Common myeloid progenitor, CD34-positive (primary cell): ENCODE results near the gene ADCY9.
"Not testable (repeated sequence)": the region's sequence is repeated elsewhere in the genome, so short reads cannot be mapped to it uniquely, and the experiment has no call there.

ENCODE experiments used
- CTCF ChIA-PET: fragments of 350-600 bp; sonication (Branson Sonifier 250); formaldehyde crosslinking; loops from one replicate; lab custom pipeline; 2021; ENCODE audit warnings: antibody characterized with exemption; lab: Charles Lee
- POLR2A ChIA-PET: fragments of 350-600 bp; sonication (Branson Sonifier 250); formaldehyde crosslinking; loops from one replicate; lab custom pipeline; 2021; ENCODE audit warnings: antibody characterized with exemption; lab: Charles Lee
- DNase-seq, 3 donors: peaks; one replicate each; pipeline versions ENCODE4 v3.0.0 to v3.0.0-alpha.2; 2013
- H3K27ac ChIP-seq, 2 experiments: 1 replicate in 1 of 2; 2 replicates in 1 of 2; pipeline ENCODE4 v1.7.0; 2013; ENCODE audit warnings: inconsistent platforms in 2 of 2, low read length in 2 of 2, mild to moderate bottlenecking in 2 of 2, low read depth in 1 of 2, moderate library complexity in 1 of 2; ENCODE audit not compliant: severe bottlenecking in 2 of 2, insufficient read depth in 1 of 2, poor library complexity in 1 of 2
- H3K27me3 ChIP-seq, 5 experiments: replicated peaks in 2 of 5; 1 replicate in 3 of 5; 2 replicates in 2 of 5; pipeline versions ENCODE4 v1.6.1 to v1.7.0; 2013; ENCODE audit warnings: low read length in 4 of 5, mild to moderate bottlenecking in 2 of 5, moderate library complexity in 2 of 5, inconsistent platforms in 1 of 5; ENCODE audit not compliant: insufficient read depth in 5 of 5, control insufficient read depth in 4 of 5
- H3K36me3 ChIP-seq, 4 experiments: 1 replicate in 2 of 4; 2 replicates in 2 of 4; pipeline versions ENCODE4 v1.6.1 to v1.7.0; 2013; ENCODE audit warnings: low read length in 3 of 4, control low read depth in 1 of 4, mild to moderate bottlenecking in 1 of 4; ENCODE audit not compliant: control insufficient read depth in 4 of 4, insufficient read depth in 4 of 4
- H3K4me1 ChIP-seq, 4 experiments: 1 replicate in 3 of 4; 2 replicates in 1 of 4; pipeline versions ENCODE4 v1.6.1 to v1.7.1; 2013; ENCODE audit warnings: low read length in 3 of 4, mild to moderate bottlenecking in 3 of 4, control low read depth in 1 of 4, inconsistent platforms in 1 of 4, moderate library complexity in 1 of 4; ENCODE audit not compliant: control insufficient read depth in 4 of 4, insufficient read depth in 4 of 4; ENCODE audit errors: control extremely low read depth in 1 of 4
- H3K4me3 ChIP-seq, 7 experiments: 1 replicate in 4 of 7; 2 replicates in 3 of 7; pipeline versions ENCODE4 v1.5.1 to v1.7.0; 2013; ENCODE audit warnings: mild to moderate bottlenecking in 7 of 7, low read length in 6 of 7, moderate library complexity in 6 of 7, inconsistent platforms in 2 of 7, low read depth in 2 of 7, control low read depth in 1 of 7; ENCODE audit not compliant: insufficient read depth in 4 of 7, control insufficient read depth in 1 of 7; ENCODE audit errors: extremely low read depth in 1 of 7
- H3K9me3 ChIP-seq, 5 experiments: 1 replicate in 4 of 5; 2 replicates in 1 of 5; pipeline versions ENCODE4 v1.6.1 to v1.7.1; 2013; ENCODE audit warnings: low read length in 4 of 5, mild to moderate bottlenecking in 2 of 5, inconsistent platforms in 1 of 5, low read depth in 1 of 5, moderate library complexity in 1 of 5; ENCODE audit not compliant: control insufficient read depth in 4 of 5, insufficient read depth in 2 of 5; ENCODE audit errors: control extremely low read depth in 1 of 5
- WGBS: methylation state at CpG from one replicate; pipeline ENCODE4 v1.1.5; 2013; ENCODE audit not compliant: insufficient coverage; 5-methylcytosine and 5-hydroxymethylcytosine counted together

ADCY9 gene

DNA sequence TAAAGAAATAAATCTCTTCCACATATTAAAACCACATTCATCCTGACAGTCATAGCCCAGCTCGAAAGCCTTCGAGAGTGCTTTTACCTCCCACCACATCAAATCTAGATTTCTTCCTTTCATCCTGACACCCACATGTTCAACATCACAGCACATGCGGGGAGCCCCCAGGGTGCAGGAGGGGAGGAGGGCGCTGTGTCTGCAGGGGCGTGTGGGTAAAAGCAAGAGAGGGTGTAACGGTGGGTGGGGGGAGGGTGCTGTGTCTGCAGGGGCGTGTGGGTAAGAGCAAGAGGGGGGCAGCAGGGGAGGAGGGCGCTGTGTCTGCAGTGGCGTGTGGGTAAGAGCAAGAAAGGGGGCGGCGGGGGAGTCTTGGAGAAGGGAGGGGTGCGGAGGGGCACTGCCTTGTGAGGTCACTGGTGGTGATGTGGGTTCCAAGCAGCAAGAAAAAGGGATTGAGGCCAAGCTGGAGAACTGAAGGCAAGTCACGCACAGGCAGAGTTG, 34.7 kb downstream of the ADCY9 start:
- 83% methylated on average over 9 of the region's 13 CpGs for WGBS
- Histone ChIP-seq H3K27me3 (no peaks in the 10 kb centered on the region), H3K4me1 (peaks cover 0 to 2% (median 0%) of the 10 kb centered on the region in 4 experiments), H3K27ac (no peak overlapping the region), H3K36me3 (no peaks in the 10 kb centered on the region), H3K4me3 (no peak overlapping the region), H3K9me3 (no peaks in the 10 kb centered on the region)
- DNase-seq, result peak in 2 of 3 donors; percentile 6 to 7
- POLR2A ChIA-PET, result no interaction called here
- CTCF ChIA-PET, result interaction anchor here (0.9 kb wide), 1 partner anchor 28 kb away, joined by 4 read pairs; no protein-coding TSS in a partner anchor

DNA sequence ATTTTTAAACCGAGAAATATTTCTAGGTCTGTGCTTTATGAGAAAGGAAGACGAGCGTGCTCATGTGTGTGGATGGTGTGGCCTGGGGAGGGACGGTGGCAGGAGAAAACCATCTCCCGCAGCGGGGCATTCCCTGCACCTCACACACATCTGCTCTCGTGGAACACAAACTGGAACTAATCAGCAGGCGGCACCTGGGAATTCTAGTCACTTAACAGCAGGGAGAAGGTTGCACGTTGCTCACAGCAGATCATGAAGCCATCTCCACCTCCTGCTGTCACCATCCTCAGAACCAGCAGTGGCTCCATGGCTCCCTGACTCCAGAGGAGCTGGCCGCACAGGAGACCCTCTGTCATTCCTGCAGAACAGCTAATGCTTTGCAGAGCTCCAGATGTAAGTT, 35.2 kb downstream of the ADCY9 start:
- peaks cover 0 to 2% (median 0%) of the 10 kb centered on the region in 4 experiments for H3K4me1 ChIP-seq
- no peak overlapping the region for H3K4me3 ChIP-seq
- 91% methylated on average over 9 of the region's 10 CpGs for WGBS
- POLR2A ChIA-PET, result no interaction called here
- no peaks in the 10 kb centered on the region for H3K9me3 ChIP-seq
- no peak overlapping the region for H3K27ac ChIP-seq
- H3K27me3 ChIP-seq, result no peaks in the 10 kb centered on the region
- H3K36me3 ChIP-seq, result no peaks in the 10 kb centered on the region
- DNase-seq, result no peak
- CTCF ChIA-PET, result interaction anchor here (0.9 kb wide), 1 partner anchor 28 kb away, joined by 4 read pairs; no protein-coding TSS in a partner anchor

DNA sequence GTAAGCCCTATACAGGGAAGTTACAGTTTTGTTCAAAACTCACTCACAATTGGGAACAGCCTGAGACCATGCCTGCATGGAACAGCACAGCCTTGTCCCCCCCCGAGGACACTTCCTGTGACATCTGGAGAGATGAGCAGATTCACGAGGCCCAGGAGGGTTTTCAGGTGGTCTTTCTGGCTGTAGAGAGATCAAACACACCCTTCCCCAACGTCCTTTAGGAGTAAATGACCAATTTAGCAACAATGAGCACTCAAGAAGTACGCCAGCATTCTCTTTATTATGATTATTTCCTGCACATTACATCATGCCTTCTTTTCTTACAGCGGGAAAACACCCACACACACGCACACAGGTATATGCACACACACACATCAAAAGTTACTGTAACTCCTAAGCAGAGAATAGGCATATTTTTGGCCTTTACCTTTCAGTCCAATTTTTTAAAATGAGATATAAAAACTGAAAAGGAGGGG, 39.0 kb downstream of the ADCY9 start:
- Histone ChIP-seq H3K36me3 (no peaks in the 10 kb centered on the region), H3K4me3 (no peak overlapping the region), H3K4me1 (no peaks in the 10 kb centered on the region), H3K27me3 (no peaks in the 10 kb centered on the region), H3K9me3 (no peaks in the 10 kb centered on the region), H3K27ac (no peak overlapping the region)
- ChIA-PET POLR2A (no interaction called here), CTCF (no interaction called here)
- DNase-seq, result no peak
- 92% methylated on average over 2 of the region's 6 CpGs for WGBS

DNA sequence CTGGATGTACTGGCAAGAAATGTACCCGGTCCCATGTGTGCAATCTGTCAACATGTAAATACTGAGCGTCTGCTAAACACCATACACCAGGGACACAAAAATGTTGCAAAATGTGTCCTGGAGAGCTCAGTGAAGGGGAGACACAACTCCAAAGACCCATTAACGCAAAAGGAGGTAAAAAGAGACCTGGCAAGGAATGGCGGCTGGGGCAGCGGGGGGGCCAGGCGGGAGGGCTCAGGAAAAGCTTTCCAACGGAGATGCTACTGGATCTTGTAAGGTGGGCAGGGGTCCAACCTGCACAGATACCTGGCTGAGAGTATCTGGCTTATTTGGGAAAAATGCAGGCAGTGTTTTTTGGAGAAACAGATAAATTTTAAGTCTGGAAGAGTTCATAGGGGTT, 40.7 kb downstream of the ADCY9 start:
- Histone ChIP-seq H3K36me3 (no peaks in the 10 kb centered on the region), H3K27ac (no peak overlapping the region), H3K27me3 (no peaks in the 10 kb centered on the region), H3K4me3 (no peak overlapping the region), H3K9me3 (no peaks in the 10 kb centered on the region), H3K4me1 (no peaks in the 10 kb centered on the region)
- ChIA-PET CTCF (interaction anchor here (1.1 kb wide), 1 partner anchor 22 kb away, joined by 3 read pairs; no protein-coding TSS in a partner anchor), POLR2A (no interaction called here)
- DNase-seq, result no peak
- 98% methylated on average over 7 of the region's 7 CpGs for WGBS

DNA sequence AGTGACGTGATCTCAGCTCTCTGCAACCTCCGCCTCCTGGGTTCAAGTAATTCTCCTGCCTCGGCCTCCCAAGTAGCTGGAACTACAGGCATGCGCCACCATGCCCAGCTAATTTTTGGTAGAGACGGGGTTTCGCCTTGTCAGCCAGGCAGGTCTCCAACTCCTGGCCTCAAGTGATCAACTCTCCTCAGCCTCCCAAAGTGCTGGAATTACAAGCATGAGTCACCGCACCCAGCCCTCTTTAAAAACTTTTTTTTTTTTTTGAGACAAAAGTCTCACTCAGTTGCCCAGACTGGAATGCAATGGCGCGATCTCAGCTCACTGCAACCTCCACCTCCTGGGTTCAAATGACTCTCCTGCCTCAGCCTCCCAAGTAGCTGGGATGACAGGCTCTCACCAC, 43.1 kb downstream of the ADCY9 start:
- CTCF ChIA-PET, DNase-seq, POLR2A ChIA-PET, H3K4me3 ChIP-seq, H3K27me3 ChIP-seq, H3K27ac ChIP-seq, H3K9me3 ChIP-seq, H3K36me3 ChIP-seq, H3K4me1 ChIP-seq: not testable (repeated sequence)
- 99% methylated on average over 7 of the region's 9 CpGs for WGBS

GRCh38 chr16:4071686-4072561, 44.3 kb downstream of the ADCY9 start:
- no peak overlapping the region for H3K4me3 ChIP-seq
- 99% methylated on average over 18 of the region's 22 CpGs for WGBS
- H3K4me1 ChIP-seq, result no peaks in the 10 kb centered on the region
- POLR2A ChIA-PET, result no interaction called here
- DNase-seq, result no peak
- CTCF ChIA-PET, result no interaction called here
- no peaks in the 10 kb centered on the region for H3K36me3 ChIP-seq
- H3K9me3 ChIP-seq, result no peaks in the 10 kb centered on the region
- H3K27ac ChIP-seq, result no peak overlapping the region
- no peaks in the 10 kb centered on the region for H3K27me3 ChIP-seq

DNA sequence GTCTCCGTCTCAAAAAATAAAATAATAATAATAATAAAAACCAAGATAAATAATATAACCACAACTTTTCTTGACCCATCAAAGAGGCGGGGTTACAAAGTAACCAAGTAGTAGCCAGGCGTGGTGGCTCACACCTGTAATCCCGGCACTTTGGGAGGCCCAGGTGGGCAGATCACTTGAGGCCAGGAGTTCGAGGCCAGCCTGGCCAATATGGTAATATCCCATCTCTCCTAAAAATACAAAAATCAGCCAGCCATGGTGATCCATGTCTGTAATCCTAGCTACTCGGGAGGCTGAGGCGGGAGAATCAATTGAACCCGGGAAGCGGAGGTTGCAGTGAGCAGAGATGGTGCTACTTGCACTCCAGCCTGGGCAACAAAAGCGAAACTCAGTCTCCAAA, 45.3 kb downstream of the ADCY9 start:
- POLR2A ChIA-PET, result no interaction called here
- no peak overlapping the region for H3K27ac ChIP-seq
- DNase-seq, result no peak
- no peak overlapping the region for H3K4me3 ChIP-seq
- no peaks in the 10 kb centered on the region for H3K27me3 ChIP-seq
- CTCF ChIA-PET, result no interaction called here
- no peaks in the 10 kb centered on the region for H3K36me3 ChIP-seq
- no peaks in the 10 kb centered on the region for H3K4me1 ChIP-seq
- 100% methylated on average over 6 of the region's 10 CpGs for WGBS
- no peaks in the 10 kb centered on the region for H3K9me3 ChIP-seq
